Activated CD4-positive, alpha-beta T cell treated with anti-CD3 and anti-CD28 coated beads for 36 hours (primary cell): ENCODE measurements around the gene ZNF32. TPM values are rescaled to one million over a fixed set of nuclear protein-coding genes. Genes with fewer than 3 reads are reported as not detected.
A peak's percentile ranks its signal among the peaks of the same experiment; 100 is the strongest.

Source experiments
- ATAC-seq: fragments of 200-7000 bp; cut with Tn5 transposase; one replicate; pipeline ENCODE4 v1.10.0; 2021; ENCODE audit warnings: mild to moderate bottlenecking, moderate library complexity
- CTCF ChIA-PET: fragments of 350-600 bp; sonication (Branson Sonifier 250); formaldehyde crosslinking; loops from one replicate; lab custom pipeline; 2021; ENCODE audit warnings: antibody characterized with exemption; lab: Charles Lee
- POLR2A ChIA-PET: fragments of 350-600 bp; sonication (Branson Sonifier 250); formaldehyde crosslinking; loops from one replicate; lab custom pipeline; 2021; ENCODE audit warnings: antibody characterized with exemption, inconsistent platforms; lab: Charles Lee
- DNase-seq: peaks from one replicate; pipeline ENCODE4 v3.0.0-alpha.2; 2020
- H3K27ac Mint-ChIP-seq: one replicate; pipeline ENCODE4 v1.8.0; 2021; ENCODE audit warnings: mixed read lengths
- H3K27me3 Mint-ChIP-seq: one replicate; pipeline ENCODE4 v1.8.0; 2021; ENCODE audit warnings: mixed read lengths
- H3K36me3 Mint-ChIP-seq: one replicate; pipeline ENCODE4 v1.8.0; 2021; ENCODE audit warnings: low read depth, mixed read lengths
- H3K4me1 Mint-ChIP-seq: one replicate; pipeline ENCODE4 v1.8.0; 2021; ENCODE audit warnings: mixed read lengths
- H3K4me3 Mint-ChIP-seq: one replicate; pipeline ENCODE4 v1.8.0; 2021; ENCODE audit warnings: mild to moderate bottlenecking, moderate library complexity, mixed read lengths
- H3K9me3 Mint-ChIP-seq: one replicate; pipeline ENCODE4 v1.8.0; 2021; ENCODE audit warnings: low read depth, mixed read lengths
- intact Hi-C, 2 experiments: fragments of 100-400 bp; cut with DNase I in 1 of 2; cut with micrococcal nuclease in 1 of 2; formaldehyde crosslinking; loops; one replicate each; pipeline versions ENCODE4 v1.14.2 to v1.15.1; 2022 to 2024; cut with DNase I, micrococcal nuclease
- total RNA-seq, 2 experiments: library from RNA; stranded (reverse); gene quantifications; one replicate each; pipeline ENCODE4 v1.2.3, GENCODE V29; 2021

ZNF32 gene
- total RNA-seq, 2 experiments from 2014 or later: 14.1 to 15.2 TPM

- Mint-ChIP-seq H3K4me1 (peaks cover 2% of the 10 kb centered on the region), H3K9me3 (no peaks in the 10 kb centered on the region), H3K27me3 (peaks cover 25% of the 10 kb centered on the region), H3K4me3 (peak overlapping the region; percentile 71), H3K27ac (no peak overlapping the region), H3K36me3 (no peaks in the 10 kb centered on the region)
- intact Hi-C loops: no loop called here
- ATAC-seq (peak; percentile 49), DNase-seq (peak; percentile 55)
- ChIA-PET CTCF (interaction anchor here (0.5 to 2.2 kb wide), 20 partner anchors 9 to 1159 kb away, joined by 3 to 10 read pairs (median 3); partner anchors contain the start of gene ZNF32), POLR2A (no interaction called here)
Measured at GRCh38 chr10:43689618-43689954, 40.9 kb upstream of the ZNF32 start.

DNA sequence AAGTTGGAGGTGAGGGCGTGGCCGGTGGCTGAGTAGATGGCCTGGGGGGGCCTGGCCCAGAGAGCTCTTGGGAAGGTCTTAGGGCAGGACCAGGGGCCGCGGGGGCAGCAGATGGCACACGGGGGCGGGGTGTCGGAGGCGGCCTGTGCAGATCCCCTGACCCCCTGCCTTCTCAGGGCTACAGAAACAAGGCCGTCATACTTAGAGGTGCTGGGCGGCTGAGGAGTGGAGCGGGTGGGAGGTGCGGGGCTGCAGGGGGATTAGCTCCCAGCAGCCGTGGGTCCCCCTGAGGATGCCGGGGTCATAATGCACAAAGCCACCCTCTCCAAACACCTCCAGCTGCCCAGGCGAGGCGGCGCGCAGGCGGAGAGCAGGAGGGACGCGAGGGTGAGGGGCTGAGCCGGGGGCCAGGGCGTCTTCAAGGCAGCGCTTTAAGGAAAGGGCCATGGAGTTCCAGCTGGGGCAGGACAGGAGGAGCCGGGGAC lies 40.4 kb upstream of the ZNF32 start:
- H3K9me3 Mint-ChIP-seq: no peaks in the 10 kb centered on the region
- peaks cover 2% of the 10 kb centered on the region for H3K4me1 Mint-ChIP-seq
- ChIA-PET CTCF (interaction anchor here (0.6 to 2.2 kb wide), 12 partner anchors 8 to 351 kb away, joined by 3 to 10 read pairs (median 3); partner anchors contain the start of gene ZNF32), POLR2A (no interaction called here)
- intact Hi-C loops: no loop called here
- DNase-seq (no peak), ATAC-seq (no peak)
- peaks cover 26% of the 10 kb centered on the region for H3K27me3 Mint-ChIP-seq
- peak overlapping the region; percentile 71 for H3K4me3 Mint-ChIP-seq
- H3K36me3 Mint-ChIP-seq: no peaks in the 10 kb centered on the region
- H3K27ac Mint-ChIP-seq: no peak overlapping the region

DNA sequence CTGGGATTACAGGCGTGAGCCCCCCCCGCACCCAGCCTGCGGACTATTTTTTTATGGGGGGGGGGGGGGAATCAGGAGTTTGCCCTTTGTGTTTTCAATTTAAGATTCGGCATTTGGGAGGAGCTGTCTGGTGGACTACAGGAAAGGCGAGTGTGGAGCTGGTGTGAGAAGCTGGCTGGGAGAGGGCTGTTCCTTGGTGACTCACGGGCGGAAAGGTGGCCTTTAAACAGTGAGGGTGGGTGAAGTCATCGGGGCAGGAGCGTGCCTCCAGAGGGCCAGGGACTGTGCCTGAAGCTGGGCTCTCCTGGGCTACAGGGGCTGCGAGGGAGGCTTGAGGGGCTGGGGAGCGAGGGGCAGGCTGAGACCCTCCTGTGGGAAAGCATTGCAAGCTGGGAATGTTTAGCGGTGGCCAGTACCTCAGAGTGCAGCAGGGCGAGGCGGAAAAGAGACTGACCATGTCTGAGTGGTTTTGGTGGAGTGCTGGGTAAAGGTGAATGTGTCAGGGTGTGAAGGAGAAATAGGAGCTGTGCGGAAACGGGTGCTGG lies 39.7 kb upstream of the ZNF32 start:
- H3K4me1 Mint-ChIP-seq: peaks cover 2% of the 10 kb centered on the region
- H3K27me3 Mint-ChIP-seq: peaks cover 29% of the 10 kb centered on the region
- ChIA-PET CTCF (interaction anchor here (1.0 kb wide), 2 partner anchors 16 to 197 kb away, joined by 3 read pairs; no protein-coding TSS in a partner anchor), POLR2A (no interaction called here)
- H3K36me3 Mint-ChIP-seq: no peaks in the 10 kb centered on the region
- no peaks in the 10 kb centered on the region for H3K9me3 Mint-ChIP-seq
- ATAC-seq (no peak), DNase-seq (no peak)
- intact Hi-C loops: no loop called here
- no peak overlapping the region for H3K4me3 Mint-ChIP-seq
- H3K27ac Mint-ChIP-seq: no peak overlapping the region

GRCh38 chr10:43687373-43687772 lies 38.7 kb upstream of the ZNF32 start:
- H3K27ac Mint-ChIP-seq: no peak overlapping the region
- no peaks in the 10 kb centered on the region for H3K9me3 Mint-ChIP-seq
- peaks cover 32% of the 10 kb centered on the region for H3K27me3 Mint-ChIP-seq
- CTCF ChIA-PET: interaction anchor here (0.7 kb wide), 1 partner anchor 407 kb away, joined by 3 read pairs; no protein-coding TSS in a partner anchor
- no peak for DNase-seq
- ATAC-seq: no peak
- intact Hi-C loops: no loop called here
- H3K4me3 Mint-ChIP-seq: no peak overlapping the region
- POLR2A ChIA-PET: interaction anchor here (0.7 kb wide), 1 partner anchor 803 kb away, joined by 4 read pairs; no protein-coding TSS in a partner anchor
- peaks cover 2% of the 10 kb centered on the region for H3K4me1 Mint-ChIP-seq
- no peaks in the 10 kb centered on the region for H3K36me3 Mint-ChIP-seq

DNA sequence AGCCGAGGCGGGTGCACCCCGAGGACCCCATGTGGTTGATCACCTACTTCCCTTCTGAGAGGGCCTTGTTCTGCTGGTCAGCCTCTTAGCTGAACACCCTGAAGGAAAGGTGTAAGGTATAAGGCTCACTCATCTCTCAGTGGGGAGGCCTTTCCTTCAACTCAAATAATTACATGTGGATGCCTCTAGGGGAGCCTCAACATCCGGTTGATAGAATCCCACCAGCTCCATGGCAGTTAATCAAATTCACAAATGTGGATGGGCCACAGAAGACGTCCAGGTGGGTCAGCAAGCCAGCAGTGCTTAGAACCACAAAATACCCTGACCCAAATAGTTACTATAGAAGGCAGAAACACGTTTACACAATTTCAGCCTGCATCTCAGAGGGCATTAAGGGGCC lies 37.7 kb upstream of the ZNF32 start:
- Mint-ChIP-seq H3K9me3 (no peaks in the 10 kb centered on the region), H3K27ac (no peak overlapping the region), H3K4me1 (peaks cover 2% of the 10 kb centered on the region), H3K27me3 (peaks cover 37% of the 10 kb centered on the region), H3K36me3 (no peaks in the 10 kb centered on the region), H3K4me3 (no peak overlapping the region)
- ATAC-seq: no peak
- intact Hi-C loops: no loop called here
- DNase-seq: no peak
- CTCF ChIA-PET: interaction anchor here (1.0 to 1.6 kb wide), 4 partner anchors 10 to 20 kb away, joined by 3 to 6 read pairs (median 4); no protein-coding TSS in a partner anchor
- POLR2A ChIA-PET: no interaction called here

GRCh38 chr10:43685744-43686143 lies 37.1 kb upstream of the ZNF32 start:
- no peak for DNase-seq
- no peaks in the 10 kb centered on the region for H3K36me3 Mint-ChIP-seq
- no peak overlapping the region for H3K27ac Mint-ChIP-seq
- H3K4me3 Mint-ChIP-seq: no peak overlapping the region
- no peak for ATAC-seq
- CTCF ChIA-PET: interaction anchor here (1.0 to 1.6 kb wide), 4 partner anchors 10 to 19 kb away, joined by 3 to 6 read pairs (median 4); no protein-coding TSS in a partner anchor
- intact Hi-C loops: no loop called here
- H3K4me1 Mint-ChIP-seq: peaks cover 2% of the 10 kb centered on the region
- POLR2A ChIA-PET: no interaction called here
- no peaks in the 10 kb centered on the region for H3K9me3 Mint-ChIP-seq
- peaks cover 32% of the 10 kb centered on the region for H3K27me3 Mint-ChIP-seq

DNA sequence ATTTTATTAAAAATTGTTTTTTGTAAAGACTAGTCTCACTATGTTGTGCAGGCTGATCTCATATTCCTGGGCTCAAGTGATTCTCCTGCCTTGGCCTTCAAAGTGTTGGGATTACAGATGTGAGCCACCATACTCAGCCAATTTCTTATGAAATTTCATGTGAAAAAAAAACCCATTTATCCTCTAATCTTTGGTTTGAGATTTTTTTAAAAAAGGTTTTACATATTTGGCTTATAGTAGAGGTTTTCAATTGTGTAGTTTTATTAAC lies 35.5 kb upstream of the ZNF32 start:
- DNase-seq: no peak
- H3K36me3 Mint-ChIP-seq: no peaks in the 10 kb centered on the region
- POLR2A ChIA-PET: no interaction called here
- peaks cover 27% of the 10 kb centered on the region for H3K27me3 Mint-ChIP-seq
- intact Hi-C loops: no loop called here
- CTCF ChIA-PET: no interaction called here
- H3K27ac Mint-ChIP-seq: no peak overlapping the region
- H3K4me3 Mint-ChIP-seq: no peak overlapping the region
- ATAC-seq: no peak
- no peaks in the 10 kb centered on the region for H3K9me3 Mint-ChIP-seq
- H3K4me1 Mint-ChIP-seq: peaks cover 2% of the 10 kb centered on the region

DNA sequence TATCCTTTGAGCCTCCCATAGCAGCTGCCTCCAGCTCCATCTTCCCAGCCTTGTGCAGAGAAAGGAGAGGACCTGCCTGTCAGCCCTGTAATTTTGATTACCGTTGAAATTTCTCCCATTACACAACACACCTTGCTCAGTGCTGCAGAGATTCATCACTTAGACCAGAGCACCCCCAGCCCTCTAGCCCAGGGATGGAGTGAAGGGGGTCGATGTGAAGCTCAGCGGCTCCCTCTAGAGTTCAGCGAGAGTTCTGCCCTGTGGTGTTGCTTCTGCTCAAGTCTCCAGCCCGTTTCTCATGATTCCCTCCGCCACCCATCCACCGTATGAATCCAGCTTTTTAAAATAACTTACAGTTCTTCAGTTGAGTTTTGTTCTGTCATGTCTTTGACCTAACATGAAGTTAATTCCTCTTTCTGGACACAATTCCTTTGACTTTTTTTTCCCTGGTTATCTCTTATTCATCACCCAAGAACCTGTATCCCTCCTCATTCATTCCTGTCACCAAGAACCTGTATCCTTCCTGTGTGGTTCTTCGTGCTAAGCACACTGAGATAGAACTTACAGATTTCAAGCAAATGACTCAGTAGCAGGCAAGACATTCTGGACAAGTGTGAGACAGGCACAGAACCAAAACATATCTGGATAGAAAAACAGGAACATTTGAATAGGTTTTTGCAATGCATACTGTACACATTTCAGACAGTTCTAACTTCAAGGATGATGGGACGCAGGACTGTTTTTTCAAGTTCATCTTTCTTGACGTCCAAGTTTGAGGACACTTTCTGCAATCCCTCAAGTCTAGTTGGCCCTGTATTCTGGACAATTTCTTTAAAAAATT lies 35.0 kb upstream of the ZNF32 start:
- ATAC-seq: peak; percentile 80
- DNase-seq: peak; percentile 57
- Mint-ChIP-seq H3K27ac (no peak overlapping the region), H3K27me3 (peaks cover 29% of the 10 kb centered on the region), H3K36me3 (no peaks in the 10 kb centered on the region), H3K4me3 (no peak overlapping the region), H3K9me3 (no peaks in the 10 kb centered on the region), H3K4me1 (peaks cover 2% of the 10 kb centered on the region)
- intact Hi-C loops: no loop called here
- CTCF ChIA-PET: interaction anchor here (0.6 to 2.1 kb wide), 8 partner anchors 11 to 510 kb away, joined by 3 to 17 read pairs (median 3); no protein-coding TSS in a partner anchor
- POLR2A ChIA-PET: no interaction called here

- ATAC-seq (no peak), DNase-seq (no peak)
- Mint-ChIP-seq H3K36me3 (no peaks in the 10 kb centered on the region), H3K27me3 (peaks cover 26% of the 10 kb centered on the region), H3K9me3 (no peaks in the 10 kb centered on the region), H3K4me3 (no peak overlapping the region), H3K27ac (no peak overlapping the region), H3K4me1 (peaks cover 2% of the 10 kb centered on the region)
- POLR2A ChIA-PET: no interaction called here
- intact Hi-C loops: no loop called here
- CTCF ChIA-PET: interaction anchor here (0.7 to 2.1 kb wide), 2 partner anchors 10 to 108 kb away, joined by 3 to 17 read pairs; no protein-coding TSS in a partner anchor
Measured at GRCh38 chr10:43682956-43683355, 34.3 kb upstream of the ZNF32 start.

- H3K27me3 Mint-ChIP-seq: peaks cover 28% of the 10 kb centered on the region
- intact Hi-C loops: no loop called here
- no peak for ATAC-seq
- H3K27ac Mint-ChIP-seq: no peak overlapping the region
- CTCF ChIA-PET: interaction anchor here (0.8 to 2.1 kb wide), 2 partner anchors 9 to 11 kb away, joined by 3 to 17 read pairs; no protein-coding TSS in a partner anchor
- DNase-seq: no peak
- H3K4me3 Mint-ChIP-seq: no peak overlapping the region
- POLR2A ChIA-PET: no interaction called here
- peaks cover 2% of the 10 kb centered on the region for H3K4me1 Mint-ChIP-seq
- H3K36me3 Mint-ChIP-seq: no peaks in the 10 kb centered on the region
- no peaks in the 10 kb centered on the region for H3K9me3 Mint-ChIP-seq
Measured at GRCh38 chr10:43681721-43682120, 33.0 kb upstream of the ZNF32 start.

DNA sequence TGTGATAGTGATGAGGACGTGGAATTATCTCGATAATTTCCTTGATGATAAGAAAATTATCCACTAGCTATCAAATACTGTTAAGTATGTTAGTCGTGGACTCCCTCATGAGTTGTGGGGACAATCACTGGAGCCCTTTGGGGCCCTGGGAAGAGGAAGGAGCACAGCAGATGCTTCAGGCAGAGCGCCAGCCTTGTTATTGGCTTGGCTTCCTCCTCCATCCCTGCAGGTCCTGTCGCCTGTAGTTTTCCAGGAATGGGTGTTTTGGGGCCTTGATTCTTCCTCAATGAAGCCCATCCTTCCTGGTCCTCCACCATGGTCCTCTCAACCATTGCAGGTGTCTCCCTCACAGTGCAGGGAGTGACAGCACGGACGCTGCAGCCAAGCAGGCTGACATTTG lies 32.5 kb upstream of the ZNF32 start:
- CTCF ChIA-PET: interaction anchor here (0.8 kb wide), 1 partner anchor 9 kb away, joined by 5 read pairs; no protein-coding TSS in a partner anchor
- Mint-ChIP-seq H3K27ac (no peak overlapping the region), H3K4me3 (no peak overlapping the region), H3K27me3 (peaks cover 28% of the 10 kb centered on the region), H3K9me3 (no peaks in the 10 kb centered on the region), H3K36me3 (no peaks in the 10 kb centered on the region), H3K4me1 (peaks cover 2% of the 10 kb centered on the region)
- DNase-seq: no peak
- ATAC-seq: no peak
- intact Hi-C loops: no loop called here
- POLR2A ChIA-PET: no interaction called here
